Measurements from ENCODE around the gene QPRT. TPM values are rescaled to one million over a fixed set of nuclear protein-coding genes. Genes with fewer than 3 reads are reported as not detected.
A peak's percentile ranks its signal among the peaks of the same experiment; 100 is the strongest.

Gene QPRT
- total and polyA plus RNA-seq, 2 of the 8 experiments (the other 6 are each of a cell fraction or from before 2014, with no cell fraction given) = 89.0 to 102 TPM

GRCh38 chr16:29665294-29666077 is 13.5 kb upstream of the QPRT start:
- no peak overlapping the region for H2BK5ac ChIP-seq (ENCODE audit: low read depth, low read length)
- H2BK15ac ChIP-seq (ENCODE audit: low read length) = peak overlapping the region; percentile 89; the same call in 1 of the 2 replicates
- H3K4ac ChIP-seq (replicated peaks; ENCODE audit: insufficient read length, low read depth, low read length) = peak overlapping the region; percentile 71
- H3K9ac ChIP-seq (replicated peaks in 1 of 4; ENCODE audit: extremely low read depth in 1 of 4, low read depth in 3 of 4, low read length in 3 of 4) = no peak overlapping the region
- CTCF ChIA-PET (ENCODE audit: partially characterized antibody) = interaction anchor here (0.7 to 1.6 kb wide), 5 partner anchors 14 to 45 kb away, joined by 3 to 4 read pairs (median 3); partner anchors contain the start of gene QPRT
- no peak overlapping the region for H3K14ac ChIP-seq (ENCODE audit: insufficient read length)
- peaks cover 0 to 2% of the 10 kb centered on the region in 2 experiments for H4K20me1 ChIP-seq (replicated peaks in 1 of 2; ENCODE audit: control insufficient read depth in 1 of 2, insufficient read depth in 2 of 2, low read length in 2 of 2)
- peak overlapping the region; percentile 75; the same call in 1 of the 2 replicates for H3K18ac ChIP-seq (ENCODE audit: extremely low read depth, low read length)
- no peak overlapping the region for H4K8ac ChIP-seq (ENCODE audit: extremely low read depth, insufficient read depth, low read length)
- no peak overlapping the region for H3K27ac ChIP-seq (ENCODE audit: low read depth, low read length)
- H3K4me1 ChIP-seq (replicated peaks in 1 of 4; ENCODE audit: control insufficient read depth in 3 of 4, insufficient read depth in 4 of 4, low read length in 3 of 4) = peaks cover 0 to 24% (median 18%) of the 10 kb centered on the region in 4 experiments; a peak in 6 of 7 replicates
- H3K79me2 ChIP-seq (ENCODE audit: control insufficient read depth in 1 of 2, insufficient read depth in 2 of 2, low read length in 2 of 2) = no peaks in the 10 kb centered on the region
- 0 out of 2 replicates have a peak, but pooled peaks cover 2% of the 10 kb centered on the region for H3K79me1 ChIP-seq (ENCODE audit: low read depth, low read length)
- DNase-seq (ENCODE audit: low read depth in 1 of 2, low spot score in 2 of 2) = no peak
- FAIRE-seq = no peak
- no peak overlapping the region for H3K23ac ChIP-seq (ENCODE audit: insufficient read length)
- H2BK120ac ChIP-seq (replicated peaks; ENCODE audit: low read depth, low read length) = peak overlapping the region; percentile 54
- POLR2A ChIA-PET (ENCODE audit: partially characterized antibody) = interaction anchor here (0.9 to 3.7 kb wide), 6 partner anchors 11 to 44 kb away, joined by 3 to 59 read pairs (median 8); partner anchors contain the start of gene QPRT
- no peak overlapping the region for H3K4me3 ChIP-seq (ENCODE audit: extremely low read depth in 1 of 4, insufficient read depth in 2 of 4, low read depth in 3 of 4, low read length in 4 of 4)
- no peaks in the 10 kb centered on the region; a peak in 1 of 7 replicates for H3K27me3 ChIP-seq (replicated peaks in 1 of 4; ENCODE audit: control insufficient read depth in 3 of 4, extremely low read depth in 1 of 4, insufficient read depth in 3 of 4, low read length in 3 of 4)
- no peaks in the 10 kb centered on the region for H3K36me3 ChIP-seq (ENCODE audit: control insufficient read depth in 2 of 4, insufficient read depth in 4 of 4, low read length in 3 of 4)
- H3K23me2 ChIP-seq (ENCODE audit: low read depth, low read length) = no peaks in the 10 kb centered on the region; the same call in 1 of the 2 replicates
- peak overlapping the region; percentile 95 for H2BK20ac ChIP-seq (ENCODE audit: low read length)
- H3K4me2 ChIP-seq (ENCODE audit: insufficient read depth in 1 of 2, low read depth in 2 of 2, low read length in 2 of 2) = peak overlapping the region in 1 of 2 experiments; percentile 66; a peak in 1 of 4 replicates
- H4K5ac ChIP-seq (ENCODE audit: insufficient read length, low read depth, low read length) = peak overlapping the region; percentile 13
- no peaks in the 10 kb centered on the region for H3K9me3 ChIP-seq (ENCODE audit: insufficient read depth in 2 of 2, low read depth in 1 of 2, low read length in 1 of 2)
- WGBS, 2 experiments (ENCODE audit: extremely low coverage in 1 of 2, insufficient coverage in 1 of 2, insufficient read length in 1 of 2, insufficient replicate concordance in 2 of 2, low coverage in 1 of 2, low lambda C conversion rate in 2 of 2, missing lambda C conversion rate in 1 of 2) = 94% methylated on average over 14 of the region's 15 CpGs; no CpG with 5 or more reads in 1 of the 2 experiments
- peak overlapping the region; percentile 86 for H4K91ac ChIP-seq (replicated peaks; ENCODE audit: insufficient read length, low read length)
- H2AFZ ChIP-seq (ENCODE audit: low read length) = peak overlapping the region; percentile 42; the same call in 1 of the 2 replicates
- peak overlapping the region; percentile 97 for H2BK12ac ChIP-seq (ENCODE audit: low read depth, low read length)
- H2AK5ac ChIP-seq (ENCODE audit: low read depth, low read length) = no peak overlapping the region; the same call in 1 of the 2 replicates
- H3K56ac ChIP-seq (replicated peaks; ENCODE audit: insufficient read length, low read depth, low read length) = no peak overlapping the region
- TF ChIP-seq RXRA (IDR thresholded peaks at IDR 0.05; ENCODE audit: insufficient read depth, low read depth, low read length) (no peak), YY1 (IDR thresholded peaks at IDR 0.05; ENCODE audit: low read depth, low read length) (no peak), RFX5 (IDR thresholded peaks at IDR 0.05; ENCODE audit: borderline replicate concordance, low read depth, low read length) (no peak), KDM4A (IDR thresholded peaks at IDR 0.05; ENCODE audit: low read depth, low read length, severe bottlenecking) (no peak), CEBPB (IDR thresholded peaks at IDR 0.05; ENCODE audit: low read depth, low read length) (no peak), RNF2 (IDR thresholded peaks at IDR 0.05; ENCODE audit: borderline replicate concordance, low read depth, low read length, missing control alignments, poor library complexity, severe bottlenecking) (no peak), FOSL1 (IDR thresholded peaks at IDR 0.05; ENCODE audit: insufficient read depth, low read depth, low read length) (no peak), TCF12 (IDR thresholded peaks at IDR 0.05; ENCODE audit: low read depth, low read length) (no peak)
- TF ChIP-seq, protein P1, sequence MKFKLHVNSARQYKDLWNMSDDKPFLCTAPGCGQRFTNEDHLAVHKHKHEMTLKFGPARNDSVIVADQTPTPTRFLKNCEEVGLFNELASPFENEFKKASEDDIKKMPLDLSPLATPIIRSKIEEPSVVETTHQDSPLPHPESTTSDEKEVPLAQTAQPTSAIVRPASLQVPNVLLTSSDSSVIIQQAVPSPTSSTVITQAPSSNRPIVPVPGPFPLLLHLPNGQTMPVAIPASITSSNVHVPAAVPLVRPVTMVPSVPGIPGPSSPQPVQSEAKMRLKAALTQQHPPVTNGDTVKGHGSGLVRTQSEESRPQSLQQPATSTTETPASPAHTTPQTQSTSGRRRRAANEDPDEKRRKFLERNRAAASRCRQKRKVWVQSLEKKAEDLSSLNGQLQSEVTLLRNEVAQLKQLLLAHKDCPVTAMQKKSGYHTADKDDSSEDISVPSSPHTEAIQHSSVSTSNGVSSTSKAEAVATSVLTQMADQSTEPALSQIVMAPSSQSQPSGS (IDR thresholded peaks at IDR 0.05; ENCODE audit: low read length) = no peak
